NT2/D1 (cell line): ENCODE results near the gene SLC39A11.

Source experiments
- SUZ12 ChIP-seq: IDR thresholded peaks from 2 replicates; pipeline ENCODE4 v1.6.1; 2011; ENCODE audit not compliant: insufficient read length, insufficient read depth; ENCODE audit errors: extremely low read depth
- ZNF274 ChIP-seq: IDR thresholded peaks from 2 replicates; pipeline ENCODE4 v1.6.1; 2011; ENCODE audit warnings: mild to moderate bottlenecking, low read depth, low read length

GRCh38 chr17:72927146-72927545, 165.3 kb downstream of the SLC39A11 start:
- TF ChIP-seq ZNF274 (no peak), SUZ12 (no peak)
